Erythroblast (primary cell): ENCODE results near the gene KDM4C.

ENCODE experiments used
- GATA1 ChIP-seq: IDR thresholded peaks from 2 replicates; pipeline ENCODE4 v1.6.1; 2011; ENCODE audit warnings: low read depth, mild to moderate bottlenecking, control low read depth, low read length, moderate library complexity
- POLR2A ChIP-seq: IDR thresholded peaks from 2 replicates; pipeline ENCODE4 v1.6.1; 2011; ENCODE audit warnings: mild to moderate bottlenecking, low read length

- TF ChIP-seq POLR2A (no peak), GATA1 (no peak)
These were observed 453.3 kb downstream of the KDM4C start for GRCh38 chr9:7210854-7211637.
